Measurements from ENCODE around the gene SLC25A23. TPM values are rescaled to one million over a fixed set of nuclear protein-coding genes. Genes with fewer than 3 reads are reported as not detected.

Gene SLC25A23
- polyA plus RNA-seq, 1 of the 3 experiments (the other 2 are of a cell fraction): 10.9 TPM

DNA sequence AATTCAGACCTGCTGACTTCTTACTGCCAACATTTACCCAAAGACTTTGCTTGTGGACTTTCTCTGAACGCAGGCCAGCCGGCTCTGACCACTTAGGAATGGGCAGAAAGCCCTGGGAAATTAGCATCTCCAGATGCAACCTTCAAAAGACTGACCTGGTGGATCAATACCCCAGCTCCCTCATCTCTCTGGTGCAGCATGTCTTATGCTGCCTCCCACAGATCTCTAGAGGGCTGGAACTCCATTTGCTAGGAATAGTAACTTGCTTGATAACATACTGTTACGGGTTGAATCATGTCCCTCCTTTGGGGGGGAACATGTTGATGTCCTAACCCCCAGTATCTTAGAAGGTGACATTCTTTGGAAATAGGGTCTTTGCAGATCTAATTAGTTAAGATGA is 13.1 kb downstream of the SLC25A23 start:
- Histone ChIP-seq H3K36me3 (replicated peaks in 1 of 2; ENCODE audit: control insufficient read depth in 1 of 2, insufficient read depth in 2 of 2, low read length in 1 of 2) (no peaks in the 10 kb centered on the region), H3K4me3 (ENCODE audit: low read depth in 2 of 2, low read length in 1 of 2) (no peak overlapping the region), H3K9ac (no peak overlapping the region), H2AFZ (ENCODE audit: low read depth) (no peak overlapping the region), H3K4me2 (no peak overlapping the region), H3K9me3 (no peaks in the 10 kb centered on the region), H3K79me2 (ENCODE audit: insufficient read depth) (no peaks in the 10 kb centered on the region), H3K27ac (ENCODE audit: low read depth in 2 of 2, low read length in 1 of 2) (no peak overlapping the region), H3K9me2 (no peaks in the 10 kb centered on the region), H3F3A (replicated peaks; ENCODE audit: insufficient read depth) (no peaks in the 10 kb centered on the region), H4K20me1 (ENCODE audit: insufficient read depth) (no peaks in the 10 kb centered on the region), H3K27me3 (ENCODE audit: insufficient read depth) (no peaks in the 10 kb centered on the region), H3K4me1 (ENCODE audit: control insufficient read depth in 1 of 2, insufficient read depth in 2 of 2, low read depth in 1 of 2, low read length in 1 of 2) (no peaks in the 10 kb centered on the region)
- no peak for DNase-seq
- ChIA-PET POLR2A (no interaction called here), CTCF (no interaction called here)
- 75% methylated on average over 3 of the region's 3 CpGs for WGBS (ENCODE audit: low lambda C conversion rate)
- TF ChIP-seq YY1 (IDR thresholded peaks at IDR 0.05; ENCODE audit: low read depth) (no peak), FOXJ3 (CRISPR knock-in tag; IDR thresholded peaks at IDR 0.05) (no peak), FOSL2 (IDR thresholded peaks at IDR 0.05; ENCODE audit: borderline replicate concordance, low read depth) (no peak), REST (IDR thresholded peaks at IDR 0.05; ENCODE audit: low read depth, low read length) (no peak), MAX (IDR thresholded peaks at IDR 0.05; ENCODE audit: low read depth) (no peak), NRF1 (IDR thresholded peaks at IDR 0.05; ENCODE audit: low read depth, low read length) (no peak), EP300 (IDR thresholded peaks at IDR 0.05; ENCODE audit: borderline replicate concordance in 1 of 2, low read depth in 1 of 2, low read length in 1 of 2) (no peak), TAF1 (IDR thresholded peaks at IDR 0.05; ENCODE audit: borderline replicate concordance, low read depth, low read length) (no peak), RXRA (IDR thresholded peaks at IDR 0.05; ENCODE audit: borderline replicate concordance, low read depth) (no peak), RAD21 (IDR thresholded peaks at IDR 0.05; ENCODE audit: low read length) (no peak), ZBTB33 (IDR thresholded peaks at IDR 0.05; ENCODE audit: borderline replicate concordance, low read depth) (no peak), MXI1 (IDR thresholded peaks at IDR 0.05; ENCODE audit: low read depth, low read length) (no peak), CHD2 (IDR thresholded peaks at IDR 0.05; ENCODE audit: low read length, partially characterized antibody) (no peak), RFX5 (IDR thresholded peaks at IDR 0.05; ENCODE audit: low read length) (no peak)
- TF ChIP-seq, protein P1, sequence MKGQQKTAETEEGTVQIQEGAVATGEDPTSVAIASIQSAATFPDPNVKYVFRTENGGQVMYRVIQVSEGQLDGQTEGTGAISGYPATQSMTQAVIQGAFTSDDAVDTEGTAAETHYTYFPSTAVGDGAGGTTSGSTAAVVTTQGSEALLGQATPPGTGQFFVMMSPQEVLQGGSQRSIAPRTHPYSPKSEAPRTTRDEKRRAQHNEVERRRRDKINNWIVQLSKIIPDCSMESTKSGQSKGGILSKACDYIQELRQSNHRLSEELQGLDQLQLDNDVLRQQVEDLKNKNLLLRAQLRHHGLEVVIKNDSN (IDR thresholded peaks at IDR 0.05; ENCODE audit: borderline replicate concordance, low read depth): no peak
- TF ChIP-seq, protein P2, sequence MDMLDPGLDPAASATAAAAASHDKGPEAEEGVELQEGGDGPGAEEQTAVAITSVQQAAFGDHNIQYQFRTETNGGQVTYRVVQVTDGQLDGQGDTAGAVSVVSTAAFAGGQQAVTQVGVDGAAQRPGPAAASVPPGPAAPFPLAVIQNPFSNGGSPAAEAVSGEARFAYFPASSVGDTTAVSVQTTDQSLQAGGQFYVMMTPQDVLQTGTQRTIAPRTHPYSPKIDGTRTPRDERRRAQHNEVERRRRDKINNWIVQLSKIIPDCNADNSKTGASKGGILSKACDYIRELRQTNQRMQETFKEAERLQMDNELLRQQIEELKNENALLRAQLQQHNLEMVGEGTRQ (IDR thresholded peaks at IDR 0.05; ENCODE audit: borderline replicate concordance, low read depth, low read length): no peak
